NCI-H1436 treated with DMSO at 0.1 percent for 48 hours (cell line): ENCODE data around the gene LAMA3.

Experiments
- DNase-seq: peaks from one replicate; lab custom pipeline; 2025; lab: John Stamatoyannopoulos, UW

Gene LAMA3

GRCh38 chr18:23779696-23780303 lies 90.5 kb downstream of the LAMA3 start:
- no peak for DNase-seq

GRCh38 chr18:23784832-23785245 lies 95.6 kb downstream of the LAMA3 start:
- DNase-seq = no peak

- no peak for DNase-seq
These were observed 103.8 kb downstream of the LAMA3 start for GRCh38 chr18:23793051-23793450.

- DNase-seq = no peak
These were observed 105.0 kb downstream of the LAMA3 start for GRCh38 chr18:23793985-23794867.

- DNase-seq = no peak
These were observed 109.0 kb downstream of the LAMA3 start for GRCh38 chr18:23798249-23798648.

GRCh38 chr18:23798824-23799223 lies 109.6 kb downstream of the LAMA3 start:
- DNase-seq = no peak

GRCh38 chr18:23799540-23799939 lies 110.3 kb downstream of the LAMA3 start:
- no peak for DNase-seq

- DNase-seq = no peak
These were observed 111.6 kb downstream of the LAMA3 start for GRCh38 chr18:23800902-23801301.

- no peak for DNase-seq
These were observed 113.6 kb downstream of the LAMA3 start for GRCh38 chr18:23802817-23803216.

GRCh38 chr18:23803755-23804154 lies 114.5 kb downstream of the LAMA3 start:
- no peak for DNase-seq

- DNase-seq = no peak
These were observed 116.6 kb downstream of the LAMA3 start for GRCh38 chr18:23805898-23806297.

GRCh38 chr18:23809415-23809814 lies 120.2 kb downstream of the LAMA3 start:
- DNase-seq = no peak

GRCh38 chr18:23810396-23810795 lies 121.1 kb downstream of the LAMA3 start:
- no peak for DNase-seq

GRCh38 chr18:23811176-23811575 lies 121.9 kb downstream of the LAMA3 start:
- DNase-seq = no peak

- no peak for DNase-seq
These were observed 123.5 kb downstream of the LAMA3 start for GRCh38 chr18:23812546-23813440.

- DNase-seq = no peak
These were observed 125.8 kb downstream of the LAMA3 start for GRCh38 chr18:23814991-23815614.

- no peak for DNase-seq
These were observed 126.8 kb downstream of the LAMA3 start for GRCh38 chr18:23816021-23816420.

GRCh38 chr18:23816740-23817139 lies 127.5 kb downstream of the LAMA3 start:
- no peak for DNase-seq

- no peak for DNase-seq
These were observed 129.7 kb downstream of the LAMA3 start for GRCh38 chr18:23819001-23819400.

- no peak for DNase-seq
These were observed 133.5 kb downstream of the LAMA3 start for GRCh38 chr18:23822590-23823385.

- no peak for DNase-seq
These were observed 135.0 kb downstream of the LAMA3 start for GRCh38 chr18:23824240-23824639.
